DMS114 treated with DMSO at 0.1 percent for 48 hours (cell line): Measurements from ENCODE around the gene LDB2.

Source experiments
- DNase-seq: peaks from one replicate; lab custom pipeline; 2025; ENCODE audit not compliant: unreplicated experiment; lab: John Stamatoyannopoulos, UW

The LDB2 gene

DNA sequence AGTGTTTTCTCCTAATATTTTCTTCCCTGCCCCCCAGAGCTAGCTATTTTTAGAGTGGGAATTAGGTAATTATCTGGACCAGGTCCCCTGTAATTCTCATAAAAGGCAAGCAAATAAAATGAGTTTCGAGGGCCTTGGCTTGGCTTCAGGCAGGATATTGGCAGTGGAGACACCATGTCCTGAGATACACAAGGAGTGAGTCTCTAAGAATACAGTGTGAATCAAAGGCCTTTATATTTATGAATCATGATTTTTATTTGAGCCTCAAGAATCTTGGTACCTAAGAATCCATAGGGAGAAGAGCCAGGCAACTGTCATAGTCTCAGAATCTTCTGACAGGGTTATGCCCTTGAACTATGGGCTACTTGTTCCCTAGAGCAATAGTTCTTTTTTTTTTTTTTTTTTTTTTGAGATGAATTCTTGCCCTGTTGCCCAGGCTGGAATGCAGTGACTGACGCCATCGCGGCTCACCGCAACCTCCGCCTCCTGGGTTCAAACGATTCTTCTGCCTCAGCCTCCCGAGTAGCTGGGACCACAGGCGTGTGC is 205.4 kb downstream of the LDB2 start:
- DNase-seq: no peak

- DNase-seq: no peak
These were observed 205.9 kb downstream of the LDB2 start for GRCh38 chr4:16692524-16692923.

GRCh38 chr4:16692046-16692445 is 206.4 kb downstream of the LDB2 start:
- no peak for DNase-seq

GRCh38 chr4:16691450-16691849 is 207.0 kb downstream of the LDB2 start:
- DNase-seq: no peak

DNA sequence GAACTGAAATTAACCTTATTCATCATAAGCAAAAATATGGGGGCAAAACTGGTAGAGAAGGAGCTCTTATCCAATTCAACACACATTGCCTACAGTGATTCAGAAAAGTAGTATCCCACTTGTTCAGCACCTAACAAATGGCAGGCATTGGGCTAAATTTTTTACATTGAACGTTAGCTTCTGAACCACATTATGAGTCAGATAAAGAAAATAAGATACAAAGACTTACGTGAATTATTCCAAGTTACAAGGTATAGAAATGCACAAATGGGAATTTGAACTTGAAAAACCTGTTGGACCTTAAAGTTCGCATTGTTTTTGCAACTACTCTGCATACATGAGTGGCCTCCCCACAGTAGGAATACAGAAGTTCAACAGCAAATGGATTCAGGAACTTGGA is 210.6 kb downstream of the LDB2 start:
- no peak for DNase-seq

- DNase-seq: no peak
These were observed 211.4 kb downstream of the LDB2 start for GRCh38 chr4:16687011-16687410.

- no peak for DNase-seq
These were observed 212.2 kb downstream of the LDB2 start for GRCh38 chr4:16686195-16686594.

DNA sequence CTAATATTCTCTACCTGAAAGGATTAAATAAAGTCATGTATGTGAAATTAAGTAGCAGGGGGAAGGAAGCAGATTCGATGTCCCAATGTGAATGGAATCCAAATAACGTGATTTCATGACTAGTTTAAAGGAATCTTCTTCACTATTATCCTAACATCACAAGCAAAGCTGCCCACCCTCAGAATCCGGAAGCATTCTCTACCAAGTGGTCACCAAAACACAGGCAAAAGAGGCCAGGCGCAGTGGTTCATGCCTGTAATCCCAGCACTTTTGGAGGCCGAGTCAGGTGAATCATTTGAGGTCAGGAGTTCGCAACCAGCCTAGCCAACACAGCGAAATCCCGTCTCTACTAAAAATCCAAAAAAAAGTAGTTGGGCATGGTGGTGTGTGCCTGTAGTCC is 212.9 kb downstream of the LDB2 start:
- no peak for DNase-seq

GRCh38 chr4:16684935-16685334 is 213.5 kb downstream of the LDB2 start:
- no peak for DNase-seq

DNA sequence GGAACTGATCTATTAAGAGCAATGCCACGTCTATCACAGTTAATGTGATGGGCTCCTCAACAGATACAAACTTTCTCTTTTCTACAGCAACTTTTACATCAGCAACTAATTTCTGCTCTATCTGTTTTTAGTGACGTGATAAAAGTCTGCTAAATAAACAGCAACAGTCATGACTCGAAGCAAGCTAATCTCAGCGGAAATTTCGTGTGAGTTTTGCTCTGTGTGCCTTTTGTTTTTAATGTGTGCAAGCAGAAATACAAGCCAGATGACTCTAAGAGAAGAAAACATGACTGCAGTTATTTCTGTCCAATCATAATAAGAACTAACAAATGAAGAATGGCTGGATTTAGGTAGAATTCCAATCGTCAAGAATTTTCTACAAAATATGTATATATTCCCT is 214.3 kb downstream of the LDB2 start:
- no peak for DNase-seq

GRCh38 chr4:16682975-16683374 is 215.5 kb downstream of the LDB2 start:
- DNase-seq: no peak

GRCh38 chr4:16677001-16677944 is 221.2 kb downstream of the LDB2 start:
- no peak for DNase-seq

DNA sequence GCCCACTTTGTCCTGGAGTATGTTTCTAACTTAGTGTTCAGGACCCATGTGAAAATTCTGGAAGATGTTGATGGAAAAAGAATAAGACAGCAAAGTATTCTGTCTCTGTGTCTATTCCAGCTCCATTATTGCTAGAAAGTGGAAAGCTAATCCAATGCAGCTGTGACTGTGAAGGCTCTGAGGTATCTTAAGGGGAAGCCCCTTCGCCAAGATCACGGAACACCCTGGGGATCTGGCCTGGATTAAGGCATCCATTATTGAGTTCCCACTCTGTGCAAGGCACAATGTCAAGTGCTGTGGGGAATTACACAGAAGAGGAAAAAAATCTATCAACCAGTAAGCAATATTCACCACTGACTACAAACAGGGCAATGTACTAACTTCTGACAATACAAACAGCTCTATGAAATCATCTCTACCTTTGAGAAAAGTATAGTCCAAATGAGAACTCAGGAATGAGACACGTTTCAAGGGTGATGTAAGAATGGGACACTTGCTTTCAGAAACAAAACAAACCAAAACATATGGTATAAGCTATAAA is 222.1 kb downstream of the LDB2 start:
- DNase-seq: no peak

DNA sequence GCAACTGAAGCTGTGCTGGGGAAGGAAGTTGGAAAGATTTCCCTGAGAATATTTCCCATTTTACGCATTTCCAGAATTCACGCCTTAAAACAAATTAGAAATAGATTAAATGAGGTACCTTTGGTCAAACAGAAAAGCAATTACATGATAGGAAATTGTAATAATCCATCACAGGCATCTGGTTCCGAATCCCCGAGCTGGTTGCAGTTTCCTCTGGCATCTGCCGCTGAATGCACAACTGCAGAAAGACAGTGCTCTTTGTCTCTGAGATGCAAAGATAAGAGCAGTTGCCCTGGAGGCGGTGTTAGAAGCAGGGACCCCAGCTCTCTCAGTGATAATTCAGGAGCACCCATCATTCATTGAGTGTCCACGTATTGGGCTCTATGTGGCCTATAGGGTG is 224.4 kb downstream of the LDB2 start:
- DNase-seq: no peak

DNA sequence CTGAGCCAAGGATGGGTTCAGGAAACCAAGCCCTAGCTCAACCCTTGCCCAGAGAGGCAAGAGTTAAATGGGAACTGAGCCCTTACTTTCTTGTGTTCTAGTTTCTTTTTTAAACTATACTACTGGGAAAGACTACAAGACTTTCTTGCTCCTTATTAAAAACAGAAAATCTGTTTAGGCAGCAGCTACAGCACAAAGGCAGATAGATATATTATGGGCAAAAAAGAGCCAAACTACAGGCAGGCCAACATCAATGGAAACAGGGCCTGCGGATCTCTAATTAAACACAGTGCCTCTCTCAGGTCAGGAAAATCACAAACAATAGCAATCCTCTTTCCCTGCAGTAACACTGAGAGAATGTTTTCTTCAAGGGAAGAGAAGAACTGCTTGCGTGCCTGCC is 226.0 kb downstream of the LDB2 start:
- DNase-seq: no peak

GRCh38 chr4:16671741-16672140 is 226.7 kb downstream of the LDB2 start:
- DNase-seq: no peak

- no peak for DNase-seq
These were observed 227.7 kb downstream of the LDB2 start for GRCh38 chr4:16670727-16671126.

DNA sequence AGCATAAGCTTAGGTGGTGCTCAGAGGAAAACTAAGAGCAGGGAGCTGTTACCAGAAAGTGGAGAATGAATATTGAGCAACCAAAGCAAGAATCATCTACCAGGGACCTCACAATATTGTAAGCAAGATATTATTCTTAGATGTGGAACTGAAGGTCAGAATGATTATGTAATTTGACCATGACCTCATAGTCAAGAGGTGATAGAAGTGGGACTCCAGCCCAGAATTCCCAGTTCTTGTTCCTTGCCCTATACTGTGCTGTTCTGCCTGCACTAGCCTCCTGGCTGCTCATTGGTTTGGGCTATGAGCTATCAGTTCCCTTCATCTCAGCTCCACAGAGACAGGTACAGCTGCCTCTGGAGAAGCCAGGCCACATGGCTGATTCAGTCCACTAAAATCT is 229.4 kb downstream of the LDB2 start:
- DNase-seq: no peak

DNA sequence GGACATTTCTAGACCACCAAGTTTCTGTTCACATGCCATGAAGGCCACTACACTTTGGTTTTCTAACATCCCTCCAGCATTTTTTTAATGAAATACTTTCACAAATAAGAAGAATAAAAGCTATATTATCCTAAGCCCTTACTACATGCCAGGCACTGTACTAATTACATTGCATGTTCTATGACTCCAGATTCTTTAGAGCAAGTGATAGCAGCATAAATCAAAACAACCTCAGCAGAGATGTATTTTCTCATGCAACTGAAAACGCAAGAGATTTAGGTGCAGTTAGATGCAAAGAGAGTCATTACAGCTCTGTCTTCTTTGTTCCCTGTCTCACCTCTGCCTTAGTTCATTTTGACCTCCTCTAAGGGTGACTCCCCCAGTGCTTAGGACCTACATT is 230.0 kb downstream of the LDB2 start:
- no peak for DNase-seq

GRCh38 chr4:16667464-16667863 is 231.0 kb downstream of the LDB2 start:
- DNase-seq: no peak

GRCh38 chr4:16665942-16666551 is 232.4 kb downstream of the LDB2 start:
- DNase-seq: no peak

DNA sequence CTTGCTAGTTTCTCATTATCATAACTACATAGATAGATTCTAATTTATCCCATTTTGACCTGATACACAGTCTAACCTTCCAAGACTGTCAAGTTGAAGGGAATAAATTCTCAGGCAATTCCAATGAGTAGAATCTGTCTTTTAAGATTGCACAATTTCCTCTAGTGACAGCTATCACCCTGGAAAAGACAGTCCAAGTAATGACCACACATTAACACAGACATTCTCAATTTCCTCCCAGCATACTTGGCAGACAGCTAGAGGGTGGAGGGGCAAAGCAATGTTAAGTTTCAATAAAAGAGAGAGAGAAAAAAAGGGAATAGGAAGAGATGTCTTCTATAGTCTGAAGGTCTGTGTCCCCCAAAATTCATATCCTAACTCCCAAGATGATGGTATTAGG is 234.7 kb downstream of the LDB2 start:
- DNase-seq: no peak
